GM19351 (cell line): Measurements from ENCODE around the gene THBS4.
"Not testable (repeated sequence)": the region's sequence is repeated elsewhere in the genome, so short reads cannot be mapped to it uniquely, and the experiment has no call there.

Experiments
- ATAC-seq: cut with Tn5 transposase; IDR thresholded peaks from one replicate; pipeline ENCODE4 v1.9.1; 2021; ENCODE audit warnings: mild to moderate bottlenecking, moderate library complexity; ENCODE audit not compliant: unreplicated experiment

THBS4 gene

GRCh38 chr5:80111376-80111990 is 76.3 kb downstream of the THBS4 start:
- ATAC-seq, result not testable (repeated sequence)

DNA sequence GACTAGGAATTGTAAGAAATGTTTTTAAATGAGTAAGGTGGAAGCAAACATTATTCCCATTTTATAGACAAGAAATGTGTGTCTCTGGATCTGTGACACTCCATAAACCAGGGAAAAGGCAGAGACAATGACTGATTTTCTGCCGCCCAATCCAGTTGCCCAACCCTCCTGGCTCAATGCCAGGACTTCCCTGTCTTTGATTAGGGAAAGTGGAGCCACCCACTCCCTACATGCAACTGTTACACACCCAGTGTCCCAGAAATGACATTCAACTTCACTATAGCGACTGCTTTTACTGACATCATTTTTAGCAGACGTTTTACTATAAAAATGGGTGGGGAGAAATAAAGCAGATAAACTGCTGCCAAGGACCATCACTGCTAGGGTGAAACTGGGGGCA is 79.7 kb downstream of the THBS4 start:
- no peak for ATAC-seq

GRCh38 chr5:80116000-80116399 is 80.9 kb downstream of the THBS4 start:
- no peak for ATAC-seq

GRCh38 chr5:80116465-80116864 is 81.3 kb downstream of the THBS4 start:
- no peak for ATAC-seq

- ATAC-seq, result no peak
These were observed 82.3 kb downstream of the THBS4 start for GRCh38 chr5:80117446-80117845.

DNA sequence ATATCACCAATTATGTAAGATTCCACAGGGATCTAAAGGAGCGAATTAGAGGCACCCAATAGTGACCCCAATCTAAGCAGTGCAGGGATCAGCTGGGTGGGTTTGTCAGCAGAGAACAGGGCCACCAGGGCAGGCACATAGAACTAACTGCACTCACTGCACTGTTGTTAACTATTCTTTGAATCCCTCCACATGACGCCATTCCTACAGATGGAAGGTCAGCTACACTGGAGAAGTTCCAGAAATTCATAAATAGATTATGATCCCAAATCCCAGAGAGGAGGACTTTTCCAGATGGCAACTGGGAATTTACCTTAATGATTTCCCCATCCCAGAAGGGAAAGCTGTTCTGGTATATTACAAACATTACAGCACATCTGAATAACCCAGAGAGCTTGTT is 84.2 kb downstream of the THBS4 start:
- no peak for ATAC-seq

DNA sequence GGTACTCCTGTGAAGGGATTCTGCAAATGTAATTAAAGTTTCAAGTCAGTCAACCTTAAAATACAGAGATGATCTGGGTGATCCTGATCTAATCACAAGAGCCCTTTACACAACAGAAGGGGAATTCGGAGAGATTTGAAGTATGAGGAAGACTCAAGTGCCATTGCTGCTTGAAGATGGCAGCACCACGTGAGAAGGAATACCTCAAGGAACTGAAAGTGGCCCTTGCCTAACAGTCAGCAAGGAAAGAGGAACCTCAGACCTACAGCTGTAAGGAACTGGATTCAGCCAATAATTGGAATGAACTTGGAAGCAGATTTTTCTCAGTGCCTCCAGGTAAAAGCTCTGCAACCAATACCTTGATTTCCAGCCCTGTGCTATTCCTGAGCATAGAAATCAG is 87.4 kb downstream of the THBS4 start:
- no peak for ATAC-seq

GRCh38 chr5:80124121-80124918 is 89.2 kb downstream of the THBS4 start:
- ATAC-seq, result no peak

DNA sequence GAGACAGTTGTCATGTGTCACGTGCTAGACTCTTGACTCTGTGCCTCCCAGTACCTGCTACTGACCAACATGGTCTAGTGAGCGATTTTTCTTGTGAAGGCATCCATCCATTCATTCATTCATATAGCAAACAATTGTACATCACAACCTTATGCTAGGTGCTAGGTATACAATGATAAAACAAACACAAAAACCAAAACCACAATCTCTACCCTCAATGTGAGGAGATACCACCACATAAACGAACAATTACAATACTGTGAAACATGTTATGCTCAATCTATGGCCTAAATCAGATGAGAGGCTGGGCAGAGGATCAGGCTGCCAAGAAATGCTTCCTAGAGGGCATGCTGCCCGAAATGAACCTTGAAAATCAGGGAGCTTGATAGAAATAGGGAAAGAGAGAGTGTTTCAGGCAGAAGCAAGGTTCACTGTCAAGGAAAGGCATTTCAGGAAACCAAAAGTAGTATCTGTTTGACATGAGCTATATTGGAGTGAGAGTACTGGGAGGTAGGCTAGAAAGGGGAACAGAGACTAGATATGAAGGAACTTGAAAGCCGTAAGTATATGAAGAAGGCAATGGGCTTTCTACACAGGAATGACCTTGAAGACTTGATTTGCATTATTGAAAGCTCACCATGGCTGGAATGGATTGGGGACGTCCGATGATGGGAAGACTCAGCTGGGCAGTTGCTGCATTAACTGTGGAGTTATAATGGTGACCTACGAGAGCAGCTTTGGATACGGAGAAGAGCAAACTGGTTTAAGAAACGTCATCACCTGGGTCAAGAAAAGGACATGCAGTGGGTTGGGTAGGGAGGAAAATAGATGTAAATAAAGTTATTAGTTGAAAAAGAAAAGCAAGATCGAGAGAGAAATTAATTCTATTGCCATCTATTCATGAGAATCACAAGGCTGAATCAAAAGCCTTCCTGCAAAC is 90.1 kb downstream of the THBS4 start:
- peak; percentile 85 for ATAC-seq

GRCh38 chr5:80125962-80126480 is 90.9 kb downstream of the THBS4 start:
- peak; percentile 59 for ATAC-seq

DNA sequence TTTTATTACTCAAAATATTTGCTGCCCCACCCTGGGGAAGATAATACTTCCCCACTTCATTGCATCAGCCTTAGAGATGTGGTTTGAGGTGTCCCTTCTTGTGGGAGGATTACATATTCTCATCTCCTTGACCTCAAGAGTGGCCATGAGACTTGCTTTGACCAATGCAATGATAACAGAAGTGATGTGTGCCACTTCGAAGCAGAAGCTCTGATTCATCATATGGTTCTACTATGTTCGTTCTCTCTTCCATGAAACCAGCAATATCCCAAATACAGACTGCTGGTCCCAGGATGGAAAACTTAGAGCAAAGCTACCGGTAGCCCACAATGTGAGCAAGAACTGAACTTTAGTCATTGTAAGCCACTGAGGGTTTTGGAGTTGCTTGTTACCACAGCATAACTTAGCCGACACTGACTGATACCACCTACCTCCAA is 92.0 kb downstream of the THBS4 start:
- ATAC-seq, result no peak

DNA sequence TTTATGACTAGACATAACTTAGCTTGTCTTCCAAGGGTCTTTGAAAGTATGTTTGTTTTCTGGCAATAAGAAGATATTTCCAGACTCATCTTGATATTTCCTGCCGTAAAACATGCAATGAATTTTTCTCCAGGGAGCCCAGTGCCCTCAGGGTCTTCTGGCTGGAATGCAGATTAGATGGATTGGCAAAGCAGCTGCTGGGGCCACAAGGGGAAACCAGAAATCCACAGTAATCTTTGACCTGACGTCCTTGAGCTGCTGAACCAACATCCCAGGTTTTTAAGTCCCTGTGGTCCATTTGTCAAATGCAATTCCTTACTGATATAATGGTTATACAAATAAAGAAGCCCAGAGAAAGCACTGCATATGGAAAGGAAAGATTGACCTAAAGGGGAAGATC is 93.0 kb downstream of the THBS4 start:
- ATAC-seq, result no peak

DNA sequence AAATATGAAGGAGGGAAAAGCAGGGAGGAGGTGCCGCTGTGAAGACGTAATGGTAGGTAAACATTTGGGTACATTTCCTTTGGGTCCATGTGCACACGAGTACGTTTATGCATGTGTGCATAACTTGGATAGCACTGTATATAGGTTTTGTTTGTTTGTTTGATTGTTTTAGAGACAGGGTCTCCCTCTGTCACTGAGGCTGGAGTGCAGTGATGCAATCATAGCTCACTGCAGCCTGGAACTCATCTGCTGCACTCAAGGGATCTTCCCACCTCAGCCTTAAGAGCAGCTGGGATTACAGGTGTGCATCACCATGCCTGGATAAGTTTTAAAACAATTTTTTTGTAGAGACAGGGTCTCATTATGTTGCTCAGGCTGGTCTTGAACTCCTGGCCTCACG is 94.0 kb downstream of the THBS4 start:
- ATAC-seq, result no peak
